Left cardiac atrium (tissue), 4 donors: ENCODE measurements around the gene FZD4. TPM values are rescaled to one million over a fixed set of nuclear protein-coding genes. Genes with fewer than 3 reads are reported as not detected.
"Not testable (repeated sequence)": the region's sequence is repeated elsewhere in the genome, so short reads cannot be mapped to it uniquely, and the experiment has no call there.

Experiments
- ATAC-seq, 2 donors: fragments of 200-7000 bp; cut with Tn5 transposase; one replicate each; pipeline ENCODE4 v1.9.1; 2020; ENCODE audit warnings: mild to moderate bottlenecking in 2 of 2, moderate library complexity in 2 of 2
- DNase-seq: peaks from one replicate; pipeline ENCODE4 v3.0.0-alpha.2; 2020
- intact Hi-C, 2 donors: fragments of 100-400 bp; cut with DNase I; formaldehyde crosslinking; loops; one replicate each; pipeline versions ENCODE4 v1.14.1 to v1.15.1; 2022 to 2023
- long read RNA-seq: library from polyadenylated mRNA; unstranded; transcript quantifications from one replicate; pipeline ENCODE4 v2.0.0, GENCODE V29; 2021
- total RNA-seq, 2 donors: library from RNA; stranded (reverse); fragmentation: NEBNext Ultra II Directional; extraction: Animal tissue kit (Norgen Biotek cat#: 25700); gene quantifications; one replicate each; pipeline ENCODE4 v1.2.1, GENCODE V29; 2021
- donor health status: DM: no; HTN: yes; CAD: no.
- donor health status: DM: no; HTN: yes; CAD: no; lungs with severe emphysema.
- donor health status: DM: yes; HTN: yes; CAD: no.
- donor health status: Dilated cardiomyopathy.

FZD4 gene
- total RNA-seq = 10 to 100 TPM; 45.5 to 54.2 TPM
- long read RNA-seq, full-length matches to known transcripts = 2 of 14 reads
- long read RNA-seq, partial matches to known transcripts = 0 of 14 reads
- long read RNA-seq, other reads (novel, unspliced or antisense) = 12 of 14 reads

DNA sequence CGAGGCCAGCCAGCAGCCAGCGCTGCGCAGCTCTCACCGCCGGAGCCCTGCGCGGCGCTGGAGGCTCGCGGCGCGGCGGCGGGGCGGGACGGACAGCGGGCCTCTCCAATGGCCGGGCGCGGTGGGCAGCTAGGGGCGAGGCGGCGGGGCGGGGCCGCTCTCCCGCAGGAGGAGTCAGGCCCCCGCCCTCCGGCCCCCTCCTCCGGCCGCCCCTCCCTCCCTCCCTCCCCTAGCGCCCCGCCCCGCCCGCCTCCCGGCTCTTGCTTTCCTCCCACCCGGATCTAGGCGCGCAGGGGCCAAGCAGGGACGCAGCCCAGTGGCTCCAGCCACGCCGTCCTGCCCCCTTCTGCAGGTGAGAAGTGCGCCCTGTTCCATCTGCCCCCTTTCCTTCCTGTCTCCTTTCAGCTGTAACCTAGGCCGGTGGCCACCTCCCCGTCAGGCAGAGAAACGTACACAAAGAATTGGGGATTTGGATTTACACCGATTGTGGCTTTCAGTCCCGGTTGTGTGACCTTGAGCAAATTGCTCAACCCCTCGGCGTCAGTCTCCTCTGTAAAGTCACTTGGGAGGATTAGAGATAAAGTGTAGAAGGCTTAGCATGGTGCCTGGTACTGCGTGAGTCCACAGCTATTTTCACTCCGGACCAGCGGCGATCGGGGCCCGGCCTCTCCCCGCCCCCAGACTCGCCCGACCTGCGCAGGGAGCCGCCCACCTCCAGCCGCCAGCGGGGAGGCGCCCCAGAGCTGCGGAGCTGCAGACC lies at the start of gene FZD4:
TSS of gene FZD4 (minus strand) at position 35 of the 760 bp plus-strand sequence. CDS start 310 bp downstream, outside the sequence.
- intact Hi-C loops = loop anchor here in 1 of 2 donors (5.0 to 10.0 kb wide), 2 partner anchors 82 to 159 kb away; partner anchors contain the start of gene TMEM135
- ATAC-seq = peak; percentile 93 to 96
- DNase-seq = peak; percentile 93

- intact Hi-C loops, ATAC-seq, DNase-seq: not testable (repeated sequence)
These were observed 49.1 kb upstream of the FZD4 start for GRCh38 chr11:87004281-87004680.

GRCh38 chr11:87002918-87003317 lies 47.7 kb upstream of the FZD4 start:
- intact Hi-C loops = no loop called here
- DNase-seq (no peak), ATAC-seq (no peak)

- intact Hi-C loops = no loop called here
- DNase-seq (no peak), ATAC-seq (peak; percentile 70 to 86)
These were observed 44.9 kb upstream of the FZD4 start for GRCh38 chr11:86999859-87000753.

- ATAC-seq = no peak
- DNase-seq = no peak
- intact Hi-C loops = no loop called here
These were observed 44.2 kb upstream of the FZD4 start for GRCh38 chr11:86999388-86999787.

DNA sequence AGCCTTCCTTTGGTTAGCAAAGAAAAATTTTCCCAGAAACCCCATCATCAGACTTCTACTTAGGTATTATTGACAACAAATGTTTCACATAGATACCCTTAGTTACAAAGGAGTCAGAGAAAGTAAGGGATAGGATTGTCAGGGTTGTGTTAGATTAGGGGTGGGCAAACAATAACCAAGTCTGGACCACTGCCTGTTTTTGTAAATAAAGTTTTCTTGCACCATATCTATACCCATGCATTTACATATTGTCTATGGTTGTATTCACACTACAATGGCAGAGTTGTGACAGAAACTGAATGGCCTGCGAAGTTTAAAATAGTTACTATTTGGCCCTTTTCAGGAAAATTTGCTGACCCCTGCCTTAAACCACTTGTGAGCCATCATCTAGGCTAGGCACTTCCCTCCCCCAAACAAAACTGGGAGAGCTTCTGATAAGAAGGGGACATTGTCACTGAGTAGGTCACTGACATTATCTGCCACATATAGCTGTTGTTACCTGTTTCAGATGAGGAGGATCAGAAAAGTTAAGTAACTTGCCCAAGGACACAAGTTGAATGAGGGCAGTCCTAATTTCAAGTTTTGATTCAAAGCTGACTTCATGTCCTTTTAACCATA lies 41.9 kb upstream of the FZD4 start:
- DNase-seq = no peak

GRCh38 chr11:86993031-86993430 lies 37.8 kb upstream of the FZD4 start:
- no peak for ATAC-seq
- intact Hi-C loops = no loop called here
- no peak for DNase-seq

More for the DNA sequence above, 41.9 kb upstream of the FZD4 start:
- intact Hi-C loops = no loop called here
- ATAC-seq = no peak

GRCh38 chr11:86992340-86992739 lies 37.1 kb upstream of the FZD4 start:
- DNase-seq, intact Hi-C loops, ATAC-seq: not testable (repeated sequence)

DNA sequence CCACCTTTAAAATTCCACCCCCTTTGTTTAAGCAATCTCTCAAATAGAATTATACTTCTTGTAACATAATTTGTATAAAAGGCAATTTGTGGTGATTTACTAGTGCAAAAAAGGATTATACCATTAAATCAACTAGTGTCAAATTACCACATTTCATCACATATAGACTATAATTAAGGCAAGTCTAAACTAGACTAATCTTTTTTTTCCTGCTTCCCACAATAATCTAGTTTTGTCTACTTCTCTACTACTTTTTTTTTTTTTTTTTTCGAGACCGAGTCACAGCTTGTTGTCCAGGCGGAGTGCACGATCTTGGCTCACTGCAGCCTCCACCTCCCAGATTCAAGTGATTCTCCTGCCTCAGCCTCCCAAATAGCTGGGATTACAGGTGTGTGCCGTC lies 36.1 kb upstream of the FZD4 start:
- no peak for ATAC-seq
- no peak for DNase-seq
- intact Hi-C loops = no loop called here

- intact Hi-C loops = no loop called here
- no peak for DNase-seq
- ATAC-seq = peak in 1 of 2 donors; percentile 15
These were observed 35.3 kb upstream of the FZD4 start for GRCh38 chr11:86990515-86990914.

GRCh38 chr11:86990031-86990430 lies 34.8 kb upstream of the FZD4 start:
- intact Hi-C loops = no loop called here
- ATAC-seq (peak in 1 of 2 donors; percentile 77), DNase-seq (no peak)

DNA sequence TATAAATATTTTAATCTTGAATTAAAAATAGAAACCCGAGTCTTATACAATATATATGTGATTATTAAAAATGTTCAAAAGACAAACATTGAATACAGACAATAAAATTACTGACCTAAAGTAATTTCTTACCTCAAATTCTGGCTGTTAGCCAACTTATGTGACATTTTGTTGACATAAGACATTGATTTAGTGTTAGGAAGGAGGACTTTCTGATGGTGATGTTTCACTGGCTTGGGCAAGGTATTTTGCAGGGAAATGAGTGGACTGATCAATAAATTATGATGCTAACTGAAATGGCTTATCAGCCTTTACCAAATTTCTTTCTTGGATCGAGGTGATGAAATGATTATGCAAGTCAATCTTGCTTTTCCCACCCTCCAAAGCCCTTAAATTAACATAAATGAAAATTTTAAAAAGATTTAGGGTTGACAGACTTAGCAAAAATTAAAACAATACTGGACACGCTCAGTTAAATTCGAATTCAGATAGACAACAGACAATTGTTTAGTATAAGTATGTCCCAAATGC lies 33.2 kb upstream of the FZD4 start:
- intact Hi-C loops = loop anchor here in 1 of 2 donors (10.0 kb wide), 1 partner anchor 46 kb away; the partner anchor contains the start of gene TMEM135
- no peak for DNase-seq
- ATAC-seq = no peak

GRCh38 chr11:86987679-86988078 lies 32.5 kb upstream of the FZD4 start:
- no peak for ATAC-seq
- no peak for DNase-seq
- intact Hi-C loops = loop anchor here in 1 of 2 donors (10.0 kb wide), 1 partner anchor 47 kb away; the partner anchor contains the start of gene TMEM135

GRCh38 chr11:86984701-86985100 lies 29.5 kb upstream of the FZD4 start:
- intact Hi-C loops = loop anchor here in 1 of 2 donors (10.0 kb wide), 1 partner anchor 50 kb away; the partner anchor contains the start of gene TMEM135
- DNase-seq (no peak), ATAC-seq (peak in 1 of 2 donors; percentile 69)

GRCh38 chr11:86983021-86983488 lies 27.9 kb upstream of the FZD4 start:
- DNase-seq = peak; percentile 62
- intact Hi-C loops = loop anchor here in 1 of 2 donors (10.0 kb wide), 1 partner anchor 52 kb away; the partner anchor contains the start of gene TMEM135

DNA sequence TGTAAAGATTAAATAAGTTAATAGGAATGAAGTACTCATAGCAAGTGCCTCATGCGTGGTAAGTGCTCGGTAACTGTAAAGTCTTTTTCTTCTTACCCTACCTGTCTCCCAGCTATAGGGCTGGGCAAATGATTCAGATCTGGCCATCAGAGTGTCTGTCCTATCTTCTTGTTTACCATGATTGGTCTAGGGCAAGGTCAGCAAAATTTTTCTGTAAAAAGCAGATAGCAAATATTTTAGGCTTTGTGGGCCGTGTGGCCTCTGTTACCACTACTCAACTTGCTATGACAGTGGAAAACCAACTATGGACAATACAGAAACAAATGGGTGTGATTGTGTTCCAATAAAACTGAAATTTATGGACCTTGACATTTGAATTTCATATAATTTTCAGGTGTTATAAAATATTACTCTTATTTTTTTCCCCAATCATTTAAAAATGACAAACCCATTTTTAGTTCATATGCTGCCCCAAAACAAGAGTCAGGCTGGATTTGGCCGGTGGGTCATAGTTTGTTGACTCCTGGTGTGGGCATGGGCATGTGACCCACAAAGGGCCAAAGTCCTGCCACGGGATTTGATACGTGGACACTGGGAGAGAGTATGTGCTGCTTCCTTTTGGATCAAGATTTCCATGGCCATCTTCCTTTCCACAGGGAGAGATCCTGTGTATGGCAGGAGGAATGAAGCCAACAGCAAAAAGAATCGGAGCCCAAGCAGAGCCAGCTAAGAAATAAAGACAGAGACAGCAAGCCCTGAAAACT lies 26.8 kb upstream of the FZD4 start:
- no peak for DNase-seq
- no peak for ATAC-seq
- intact Hi-C loops = loop anchor here in 1 of 2 donors (10.0 kb wide), 1 partner anchor 53 kb away; the partner anchor contains the start of gene TMEM135

More at GRCh38 chr11:86983021-86983488, 27.9 kb upstream of the FZD4 start:
- ATAC-seq = peak; percentile 49 to 92

- intact Hi-C loops = loop anchor here in 1 of 2 donors (10.0 kb wide), 1 partner anchor 55 kb away; the partner anchor contains the start of gene TMEM135
- ATAC-seq (no peak), DNase-seq (no peak)
These were observed 25.0 kb upstream of the FZD4 start for GRCh38 chr11:86980086-86980796.
